SW480 (cell line): Measurements from ENCODE around the gene NDFIP2.
"Not testable (repeated sequence)": the region's sequence is repeated elsewhere in the genome, so short reads cannot be mapped to it uniquely, and the experiment has no call there.

Experiments used
- DNase-seq: peaks from one replicate; pipeline ENCODE4 v3.0.0-alpha.2; 2016; ENCODE audit warnings: low spot score

The NDFIP2 gene

DNA sequence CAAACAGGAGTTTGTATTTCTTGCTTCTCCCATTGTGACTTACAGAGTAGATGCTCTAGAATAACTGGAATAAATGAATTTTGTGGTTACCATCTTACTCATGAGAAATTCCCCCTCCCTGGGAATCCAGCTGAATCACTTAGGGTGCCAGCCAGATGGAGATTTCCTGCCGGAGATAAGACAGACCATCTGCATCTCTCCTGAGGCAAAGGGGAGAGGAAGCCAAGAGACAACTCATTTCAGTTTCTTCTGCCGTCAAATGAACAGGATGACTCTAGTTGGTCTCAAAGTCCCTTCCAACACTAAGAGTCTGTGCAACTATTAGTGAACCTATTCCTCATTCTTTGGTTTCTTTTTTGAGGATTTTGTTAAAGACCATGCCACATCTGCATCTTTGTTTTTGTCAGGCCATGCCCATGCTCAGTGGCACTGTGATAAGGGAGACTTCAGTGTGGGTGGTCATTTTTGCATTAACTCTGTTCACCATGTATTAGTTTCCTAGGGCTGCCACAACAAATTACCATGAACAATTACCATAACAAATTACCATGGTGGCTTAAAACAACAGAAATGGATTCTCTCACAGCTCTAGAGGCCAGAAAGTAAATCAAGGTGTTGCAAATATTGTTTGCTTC, 112.8 kb downstream of the NDFIP2 start:
- DNase-seq: no peak

- DNase-seq: not testable (repeated sequence)
Observed at GRCh38 chr13:79600146-79600545, 119.2 kb downstream of the NDFIP2 start.

DNA sequence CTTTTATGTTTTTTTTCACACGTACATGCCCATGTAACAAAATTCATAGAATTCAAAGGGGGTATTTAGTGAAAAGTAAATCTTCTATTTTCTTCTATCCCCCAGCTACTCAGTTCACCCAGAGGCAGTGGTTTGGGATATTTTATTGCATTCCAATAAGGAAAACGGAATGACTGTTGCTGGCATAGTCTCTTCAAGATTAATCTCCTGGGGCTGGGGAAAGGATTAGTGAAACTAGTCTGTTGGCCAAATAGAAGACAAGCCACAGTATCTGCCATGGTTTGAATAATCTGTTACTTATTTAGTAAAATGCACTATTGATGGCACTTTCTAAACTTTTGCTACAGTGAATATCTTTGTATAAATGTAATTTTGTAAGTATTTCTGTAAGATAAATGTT, 122.0 kb downstream of the NDFIP2 start:
- no peak for DNase-seq

- no peak for DNase-seq
Observed at GRCh38 chr13:79604752-79605151, 123.8 kb downstream of the NDFIP2 start.
